C4-2B (cell line): ENCODE measurements around the gene C17orf107.

Experiments used
- H3K27ac ChIP-seq: fragments of 450-650 bp; 2 replicates; pipeline ENCODE4 v1.5.1; 2017
- ZFX ChIP-seq: fragments of 450-650 bp; IDR thresholded peaks from 2 replicates; pipeline ENCODE4 v1.6.1; 2017
- TF ChIP-seq, protein P1 (sequence below): fragments of 450-650 bp; conservative IDR thresholded peaks from 2 replicates; pipeline ENCODE4 v1.5.1; 2017; ENCODE audit warnings: mild to moderate bottlenecking

The C17orf107 gene

DNA sequence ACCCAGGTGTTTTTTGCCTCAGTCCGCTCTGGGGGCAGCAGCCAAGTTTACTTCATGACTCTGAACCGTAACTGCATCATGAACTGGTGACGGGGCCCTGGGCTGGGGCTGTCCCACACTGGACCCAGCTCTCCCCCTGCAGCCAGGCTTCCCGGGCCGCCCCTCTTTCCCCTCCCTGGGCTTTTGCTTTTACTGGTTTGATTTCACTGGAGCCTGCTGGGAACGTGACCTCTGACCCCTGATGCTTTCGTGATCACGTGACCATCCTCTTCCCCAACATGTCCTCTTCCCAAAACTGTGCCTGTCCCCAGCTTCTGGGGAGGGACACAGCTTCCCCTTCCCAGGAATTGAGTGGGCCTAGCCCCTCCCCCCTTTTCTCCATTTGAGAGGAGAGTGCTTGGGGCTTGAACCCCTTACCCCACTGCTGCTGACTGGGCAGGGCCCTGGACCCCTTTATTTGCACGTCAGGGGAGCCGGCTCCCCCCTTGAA lies 2.1 kb upstream of the C17orf107 start:
- no peak overlapping the region for H3K27ac ChIP-seq
- TF ChIP-seq, protein P1, sequence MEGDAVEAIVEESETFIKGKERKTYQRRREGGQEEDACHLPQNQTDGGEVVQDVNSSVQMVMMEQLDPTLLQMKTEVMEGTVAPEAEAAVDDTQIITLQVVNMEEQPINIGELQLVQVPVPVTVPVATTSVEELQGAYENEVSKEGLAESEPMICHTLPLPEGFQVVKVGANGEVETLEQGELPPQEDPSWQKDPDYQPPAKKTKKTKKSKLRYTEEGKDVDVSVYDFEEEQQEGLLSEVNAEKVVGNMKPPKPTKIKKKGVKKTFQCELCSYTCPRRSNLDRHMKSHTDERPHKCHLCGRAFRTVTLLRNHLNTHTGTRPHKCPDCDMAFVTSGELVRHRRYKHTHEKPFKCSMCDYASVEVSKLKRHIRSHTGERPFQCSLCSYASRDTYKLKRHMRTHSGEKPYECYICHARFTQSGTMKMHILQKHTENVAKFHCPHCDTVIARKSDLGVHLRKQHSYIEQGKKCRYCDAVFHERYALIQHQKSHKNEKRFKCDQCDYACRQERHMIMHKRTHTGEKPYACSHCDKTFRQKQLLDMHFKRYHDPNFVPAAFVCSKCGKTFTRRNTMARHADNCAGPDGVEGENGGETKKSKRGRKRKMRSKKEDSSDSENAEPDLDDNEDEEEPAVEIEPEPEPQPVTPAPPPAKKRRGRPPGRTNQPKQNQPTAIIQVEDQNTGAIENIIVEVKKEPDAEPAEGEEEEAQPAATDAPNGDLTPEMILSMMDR, result no peak
- TF ChIP-seq ZFX, result no peak

DNA sequence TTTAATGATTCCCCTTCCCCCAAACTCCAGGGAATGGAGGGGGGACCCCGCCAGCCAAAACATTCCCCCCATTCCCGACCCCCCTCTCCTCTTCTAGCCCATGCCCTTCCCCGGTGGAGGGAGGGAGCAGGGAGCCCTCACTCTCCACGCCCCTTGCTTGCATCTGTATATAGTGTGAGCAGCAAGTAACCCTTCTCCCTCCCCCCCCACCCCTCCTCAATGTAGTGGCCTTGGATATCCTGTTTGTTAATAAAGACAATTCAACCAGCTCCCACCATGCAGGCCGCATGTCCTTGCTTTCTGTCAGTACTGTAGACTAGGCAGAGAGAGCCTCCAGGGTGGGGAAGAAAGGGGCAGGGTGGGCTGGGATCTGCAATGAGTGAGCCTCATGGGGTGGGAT lies 1.6 kb upstream of the C17orf107 start:
- TF ChIP-seq, protein P1, result no peak
- no peak for TF ChIP-seq ZFX
- H3K27ac ChIP-seq, result 0 out of 2 replicates have a peak overlapping the region, but pooled peaks have one; percentile 3

DNA sequence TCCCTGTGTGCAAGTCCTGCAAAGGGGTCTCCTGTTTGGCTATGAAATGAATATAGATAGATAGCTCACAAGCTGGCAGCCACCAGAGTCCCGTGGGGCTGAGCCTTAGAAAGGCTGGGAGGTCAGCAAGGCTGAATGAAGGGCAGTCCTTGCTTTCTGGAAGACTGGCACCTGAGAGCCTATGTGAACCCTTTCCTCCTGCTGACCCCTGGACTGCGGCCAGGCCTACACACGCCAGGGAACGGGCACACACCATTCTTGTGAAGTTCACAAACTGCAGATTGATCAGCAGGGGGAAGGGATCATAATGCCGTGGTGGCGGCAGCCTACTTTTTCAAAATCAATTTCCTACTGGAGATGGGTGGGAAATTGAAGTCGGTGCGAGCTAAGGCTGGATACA lies 985 bp upstream of the C17orf107 start:
- TF ChIP-seq ZFX, result no peak
- TF ChIP-seq, protein P1, result no peak
- 0 out of 2 replicates have a peak overlapping the region, but pooled peaks have one; percentile 3 for H3K27ac ChIP-seq

GRCh38 chr17:4898927-4899326 lies 409 bp upstream of the C17orf107 start:
- no peak; the same call in 1 of the 2 replicates for TF ChIP-seq ZFX
- TF ChIP-seq, protein P1, result no peak
- no peak overlapping the region for H3K27ac ChIP-seq

GRCh38 chr17:4900231-4901107 lies 1.1 kb downstream of the C17orf107 start:
- TF ChIP-seq, protein P1, result no peak
- no peak for TF ChIP-seq ZFX
- H3K27ac ChIP-seq, result no peak overlapping the region

- TF ChIP-seq ZFX, result no peak
- TF ChIP-seq, protein P1, result no peak
- no peak overlapping the region for H3K27ac ChIP-seq
Observed at GRCh38 chr17:4901108-4901647, 1.8 kb downstream of the C17orf107 start.

DNA sequence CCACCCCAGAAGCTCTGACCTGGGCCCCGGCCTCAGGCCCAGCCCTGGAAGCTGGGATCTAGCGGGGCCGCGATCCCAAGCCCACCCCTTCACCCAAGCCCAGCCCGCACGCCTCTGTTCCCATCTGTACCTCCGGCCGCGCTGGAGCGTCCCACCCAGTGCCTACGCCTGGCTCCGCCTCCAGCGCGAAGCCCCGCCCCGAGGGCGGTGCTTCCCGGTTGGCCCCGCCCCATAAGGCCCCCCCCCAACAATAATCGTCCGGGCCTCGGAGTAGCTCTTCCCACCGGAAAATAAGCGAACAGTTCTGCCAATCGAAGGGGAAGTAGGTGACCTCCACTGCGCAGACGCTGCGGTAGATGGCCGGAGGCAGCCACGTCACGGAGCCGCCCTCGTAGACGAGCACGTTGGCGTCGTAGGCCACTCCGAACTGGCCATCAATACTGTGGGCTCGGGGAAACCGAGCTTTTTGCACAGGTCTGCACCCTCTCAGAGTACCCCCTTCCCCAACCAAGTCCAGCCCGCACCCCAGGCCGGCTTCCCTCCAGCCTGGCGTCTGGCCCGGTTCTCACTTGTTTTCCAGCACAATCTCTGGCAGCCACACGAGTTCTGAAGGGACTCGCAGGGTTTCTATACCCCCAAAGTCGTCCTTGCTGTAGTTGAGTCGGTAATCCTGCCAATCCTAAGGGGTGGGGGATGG lies 2.5 kb downstream of the C17orf107 start:
- TF ChIP-seq ZFX, result no peak
- TF ChIP-seq, protein P1, result no peak
- H3K27ac ChIP-seq, result no peak overlapping the region
